ENCODE data around the gene MYO9B. TPM values are rescaled to one million over a fixed set of nuclear protein-coding genes. Genes with fewer than 3 reads are reported as not detected.

MYO9B gene
- total RNA-seq, 1 experiment from 2014 or later, result 58.6 TPM

DNA sequence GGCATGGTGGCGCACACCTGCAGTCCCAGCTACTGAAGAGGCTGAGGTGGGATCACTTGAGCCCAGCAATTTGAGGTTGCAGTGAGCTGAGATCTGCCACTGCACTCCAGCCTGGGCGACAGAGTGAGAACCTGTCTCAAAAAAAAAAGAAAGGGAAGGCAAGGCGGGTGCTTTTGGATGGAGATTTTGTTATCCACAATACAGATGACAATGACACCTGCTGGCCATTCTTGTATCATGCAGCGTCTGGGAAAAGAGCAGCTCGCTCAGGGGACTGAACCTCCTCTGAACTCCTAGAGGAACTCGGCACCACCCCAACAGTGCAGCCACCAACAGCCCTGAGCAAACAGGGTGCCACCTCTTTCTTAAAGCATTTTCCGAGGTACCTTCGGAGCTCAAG is 23.1 kb upstream of the MYO9B start:
- H2BK5ac ChIP-seq (ENCODE audit: insufficient read length, low read length), result no peak overlapping the region
- no peak overlapping the region; a peak in 1 of 5 replicates for H3K4me3 Mint-ChIP-seq
- H4K20me1 ChIP-seq (ENCODE audit: control insufficient read depth, insufficient read depth, insufficient read length), result no peaks in the 10 kb centered on the region
- H4K5ac ChIP-seq (ENCODE audit: insufficient read length, low read depth, low read length), result no peak overlapping the region
- no peak overlapping the region for H3K23ac ChIP-seq (ENCODE audit: insufficient read length, low read depth, low read length)
- H3K18ac ChIP-seq (ENCODE audit: insufficient read length, low read depth, low read length), result no peak overlapping the region
- H2BK120ac ChIP-seq (ENCODE audit: low read depth, low read length, poor library complexity, severe bottlenecking), result no peak overlapping the region
- no peaks in the 10 kb centered on the region for H3K4me1 ChIP-seq (ENCODE audit: insufficient read depth, low read length)
- peaks cover 28 to 80% (median 57%) of the 10 kb centered on the region in 3 experiments for H3K36me3 Mint-ChIP-seq (ENCODE audit: insufficient read depth in 1 of 3, low read depth in 3 of 3)
- no peak overlapping the region for H3K4ac ChIP-seq (ENCODE audit: low read depth, low read length)
- no peak overlapping the region for H3K56ac ChIP-seq (ENCODE audit: insufficient read length, low read depth, low read length)
- no peak overlapping the region for H2AK5ac ChIP-seq (ENCODE audit: insufficient read length, low read length)
- H2BK15ac ChIP-seq (ENCODE audit: low read depth, low read length), result no peak overlapping the region
- H3K23me2 ChIP-seq (ENCODE audit: insufficient read length, low read depth, low read length, poor library complexity, severe bottlenecking), result no peaks in the 10 kb centered on the region
- H3K14ac ChIP-seq (ENCODE audit: insufficient read depth, low read length), result no peak overlapping the region
- H3T11ph ChIP-seq (ENCODE audit: low read length), result no peak overlapping the region
- H4K8ac ChIP-seq (replicated peaks; ENCODE audit: insufficient read length, low read depth, low read length), result no peak overlapping the region
- no peak overlapping the region for H3K9ac ChIP-seq (ENCODE audit: extremely low read depth, insufficient read length, low read length)
- H3K9me3 Mint-ChIP-seq, result no peaks in the 10 kb centered on the region
- H3K27me3 ChIP-seq (ENCODE audit: insufficient read depth, low read length), result no peaks in the 10 kb centered on the region
- H3K79me1 ChIP-seq (ENCODE audit: insufficient read depth, low read depth, low read length, poor library complexity, severe bottlenecking), result no peaks in the 10 kb centered on the region
- H2BK20ac ChIP-seq (ENCODE audit: low read depth, low read length, poor library complexity, severe bottlenecking), result no peak overlapping the region
- H3K79me2 ChIP-seq (ENCODE audit: insufficient read depth, low read length), result no peaks in the 10 kb centered on the region
- H4K91ac ChIP-seq (ENCODE audit: insufficient read length, low read depth, low read length), result no peak overlapping the region
- H3K27ac ChIP-seq (ENCODE audit: insufficient read length, low read depth, low read length), result no peak overlapping the region
- H3K9me3 ChIP-seq (ENCODE audit: control insufficient read depth, low read depth, low read length), result peaks cover under 1% of the 10 kb centered on the region
- H2BK12ac ChIP-seq (ENCODE audit: insufficient read length, low read depth, low read length), result no peak overlapping the region
- no peak overlapping the region for H2AFZ ChIP-seq (ENCODE audit: low read length)
- peak; percentile 58 for DNase-seq
- TF ChIP-seq CTCF (conservative IDR thresholded peaks at IDR 0.05), result peak; percentile 75
- no peaks in the 10 kb centered on the region for H3K27me3 Mint-ChIP-seq (ENCODE audit: low read depth)
- H3K4me1 Mint-ChIP-seq, result peaks cover 8 to 14% of the 10 kb centered on the region in 2 experiments; a peak in 3 of 4 replicates
- no CpG with 5 or more reads among the region's 8 CpGs for WGBS (ENCODE audit: extremely low coverage, insufficient read length, low lambda C conversion rate)
- H3K4me2 ChIP-seq (ENCODE audit: insufficient read depth, insufficient read length, low read length), result no peak overlapping the region
- H3K27ac Mint-ChIP-seq, result 0 out of 7 replicates have a peak overlapping the region, but pooled peaks of 1 of the 3 experiments have one; percentile 44
